HepG2 (cell line): ENCODE data around the gene TIMM13. TPM values are rescaled to one million over a fixed set of nuclear protein-coding genes. Genes with fewer than 3 reads are reported as not detected.

Experiments
- AGO1 ChIP-seq: fragments of 200-400 bp; formaldehyde crosslinking; IDR thresholded peaks from 2 replicates; pipeline ENCODE4 v1.6.1; 2017; ENCODE audit warnings: mild to moderate bottlenecking, low read depth, low read length, moderate library complexity; ENCODE audit not compliant: poor library complexity, severe bottlenecking
- AKAP8 ChIP-seq: sonication (generic); formaldehyde crosslinking; IDR thresholded peaks from 2 replicates; pipeline ENCODE4 v1.5.1; 2020; ENCODE audit warnings: mild to moderate bottlenecking, missing genetic modification reagents
- CAMTA2 ChIP-seq: sonication (generic); formaldehyde crosslinking; IDR thresholded peaks from 2 replicates; pipeline ENCODE4 v1.4.0; 2020; ENCODE audit warnings: mild to moderate bottlenecking, missing genetic modification reagents, borderline replicate concordance
- PAF1 ChIP-seq: IDR thresholded peaks from 2 replicates; pipeline ENCODE4 v1.6.1; 2016; ENCODE audit warnings: missing genetic modification reagents, missing compliant biosample characterization
- POLR2G ChIP-seq: fragments of 200-400 bp; formaldehyde crosslinking; IDR thresholded peaks from 2 replicates; pipeline ENCODE4 v1.6.1; 2018; ENCODE audit warnings: mild to moderate bottlenecking, low read depth, low read length, moderate library complexity
- ZNF263 ChIP-seq: sonication (generic); formaldehyde crosslinking; IDR thresholded peaks from 2 replicates; pipeline ENCODE4 v1.4.0; 2020; ENCODE audit warnings: missing genetic modification reagents
- polyA plus RNA-seq, 8 experiments: library from polyadenylated mRNA; depleted of rRNA in 3 of 8; stranded (reverse) in 7 of 8; unstranded in 1 of 8; fragments of >200 nt; fragmentation: Illumina TruSeq in 4 of 8; extraction: Trizol in 4 of 8; gene quantifications; 2 replicates each; pipeline versions ENCODE4 v1.2.1 to v1.2.3, GENCODE V29; 2011 to 2016; ENCODE audit warnings: low read depth in 4 of 8, missing spikeins in 1 of 8, mixed read lengths in 1 of 8; ENCODE audit not compliant: insufficient read depth in 1 of 8
- total RNA-seq, 5 experiments: library from RNA; depleted of rRNA; stranded (reverse); fragments of >200 nt; fragmentation: Illumina TruSeq; extraction: Trizol; gene quantifications; 2 replicates each; pipeline ENCODE4 v1.2.3, GENCODE V29; 2016; ENCODE audit warnings: low read depth in 1 of 5
- TF ChIP-seq, protein P1 (sequence below): sonication (generic); formaldehyde crosslinking; IDR thresholded peaks from 2 replicates; pipeline ENCODE4 v1.5.1; 2020; ENCODE audit warnings: mild to moderate bottlenecking, missing genetic modification reagents, moderate library complexity
- TF ChIP-seq, protein P2 (sequence below): sonication (generic); formaldehyde crosslinking; IDR thresholded peaks from 2 replicates; pipeline ENCODE4 v1.4.0; 2020; ENCODE audit warnings: mild to moderate bottlenecking, low read depth, missing genetic modification reagents
- TF ChIP-seq, protein P3 (sequence below): sonication (generic); formaldehyde crosslinking; IDR thresholded peaks from 2 replicates; pipeline ENCODE4 v1.5.0; 2020; ENCODE audit warnings: mild to moderate bottlenecking, missing genetic modification reagents
- TF ChIP-seq, protein P4 (sequence below): sonication (generic); formaldehyde crosslinking; IDR thresholded peaks from 2 replicates; pipeline ENCODE4 v1.8.0; 2022; ENCODE audit warnings: missing genetic modification reagents, mild to moderate bottlenecking, moderate library complexity, borderline replicate concordance

Gene TIMM13
- total and polyA plus RNA-seq, 2 of the 13 experiments (the other 11 are each of a cell fraction or from before 2014, with no cell fraction given): 48.4 to 108 TPM

DNA sequence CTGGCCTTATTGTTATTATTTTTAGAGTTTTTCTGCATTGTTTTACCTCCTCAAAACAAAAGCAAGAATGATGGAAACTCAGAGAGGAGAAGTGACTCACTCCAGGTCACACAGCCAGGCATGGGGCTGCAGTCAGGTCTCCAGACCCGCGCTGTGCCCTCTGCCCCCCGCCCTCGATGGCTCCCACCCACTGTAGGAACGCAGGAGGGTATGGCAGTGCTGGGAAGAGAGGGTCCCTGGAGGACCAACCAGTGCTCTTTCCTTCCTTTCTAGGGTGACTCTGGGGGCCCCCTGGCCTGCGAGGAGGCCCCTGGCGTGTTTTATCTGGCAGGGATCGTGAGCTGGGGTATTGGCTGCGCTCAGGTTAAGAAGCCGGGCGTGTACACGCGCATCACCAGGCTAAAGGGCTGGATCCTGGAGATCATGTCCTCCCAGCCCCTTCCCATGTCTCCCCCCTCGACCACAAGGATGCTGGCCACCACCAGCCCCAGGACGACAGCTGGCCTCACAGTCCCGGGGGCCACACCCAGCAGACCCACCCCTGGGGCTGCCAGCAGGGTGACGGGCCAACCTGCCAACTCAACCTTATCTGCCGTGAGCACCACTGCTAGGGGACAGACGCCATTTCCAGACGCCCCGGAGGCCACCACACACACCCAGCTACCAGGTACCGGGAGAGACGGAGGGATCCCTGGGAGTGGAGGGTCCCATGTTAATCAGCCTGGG, 5.6 kb downstream of the TIMM13 start (continued):
- TF ChIP-seq, protein P1, sequence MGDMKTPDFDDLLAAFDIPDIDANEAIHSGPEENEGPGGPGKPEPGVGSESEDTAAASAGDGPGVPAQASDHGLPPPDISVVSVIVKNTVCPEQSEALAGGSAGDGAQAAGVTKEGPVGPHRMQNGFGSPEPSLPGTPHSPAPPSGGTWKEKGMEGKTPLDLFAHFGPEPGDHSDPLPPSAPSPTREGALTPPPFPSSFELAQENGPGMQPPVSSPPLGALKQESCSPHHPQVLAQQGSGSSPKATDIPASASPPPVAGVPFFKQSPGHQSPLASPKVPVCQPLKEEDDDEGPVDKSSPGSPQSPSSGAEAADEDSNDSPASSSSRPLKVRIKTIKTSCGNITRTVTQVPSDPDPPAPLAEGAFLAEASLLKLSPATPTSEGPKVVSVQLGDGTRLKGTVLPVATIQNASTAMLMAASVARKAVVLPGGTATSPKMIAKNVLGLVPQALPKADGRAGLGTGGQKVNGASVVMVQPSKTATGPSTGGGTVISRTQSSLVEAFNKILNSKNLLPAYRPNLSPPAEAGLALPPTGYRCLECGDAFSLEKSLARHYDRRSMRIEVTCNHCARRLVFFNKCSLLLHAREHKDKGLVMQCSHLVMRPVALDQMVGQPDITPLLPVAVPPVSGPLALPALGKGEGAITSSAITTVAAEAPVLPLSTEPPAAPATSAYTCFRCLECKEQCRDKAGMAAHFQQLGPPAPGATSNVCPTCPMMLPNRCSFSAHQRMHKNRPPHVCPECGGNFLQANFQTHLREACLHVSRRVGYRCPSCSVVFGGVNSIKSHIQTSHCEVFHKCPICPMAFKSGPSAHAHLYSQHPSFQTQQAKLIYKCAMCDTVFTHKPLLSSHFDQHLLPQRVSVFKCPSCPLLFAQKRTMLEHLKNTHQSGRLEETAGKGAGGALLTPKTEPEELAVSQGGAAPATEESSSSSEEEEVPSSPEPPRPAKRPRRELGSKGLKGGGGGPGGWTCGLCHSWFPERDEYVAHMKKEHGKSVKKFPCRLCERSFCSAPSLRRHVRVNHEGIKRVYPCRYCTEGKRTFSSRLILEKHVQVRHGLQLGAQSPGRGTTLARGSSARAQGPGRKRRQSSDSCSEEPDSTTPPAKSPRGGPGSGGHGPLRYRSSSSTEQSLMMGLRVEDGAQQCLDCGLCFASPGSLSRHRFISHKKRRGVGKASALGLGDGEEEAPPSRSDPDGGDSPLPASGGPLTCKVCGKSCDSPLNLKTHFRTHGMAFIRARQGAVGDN (CRISPR knock-in tag): 0 out of 2 replicates have a peak, but pooled peaks have one; percentile 14
- TF ChIP-seq PAF1 (CRISPR knock-in tag) (0 out of 2 replicates have a peak, but pooled peaks have one; percentile 42), POLR2G (0 out of 2 replicates have a peak, but pooled peaks have one; percentile 17), AKAP8 (CRISPR knock-in tag) (peak; percentile 92; the same call in 1 of the 2 replicates), ZNF263 (CRISPR knock-in tag) (no peak), AGO1 (peak; percentile 62), CAMTA2 (CRISPR knock-in tag) (no peak)
- TF ChIP-seq, protein P2, sequence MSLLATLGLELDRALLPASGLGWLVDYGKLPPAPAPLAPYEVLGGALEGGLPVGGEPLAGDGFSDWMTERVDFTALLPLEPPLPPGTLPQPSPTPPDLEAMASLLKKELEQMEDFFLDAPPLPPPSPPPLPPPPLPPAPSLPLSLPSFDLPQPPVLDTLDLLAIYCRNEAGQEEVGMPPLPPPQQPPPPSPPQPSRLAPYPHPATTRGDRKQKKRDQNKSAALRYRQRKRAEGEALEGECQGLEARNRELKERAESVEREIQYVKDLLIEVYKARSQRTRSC (CRISPR knock-in tag): no peak
- TF ChIP-seq, protein P3, sequence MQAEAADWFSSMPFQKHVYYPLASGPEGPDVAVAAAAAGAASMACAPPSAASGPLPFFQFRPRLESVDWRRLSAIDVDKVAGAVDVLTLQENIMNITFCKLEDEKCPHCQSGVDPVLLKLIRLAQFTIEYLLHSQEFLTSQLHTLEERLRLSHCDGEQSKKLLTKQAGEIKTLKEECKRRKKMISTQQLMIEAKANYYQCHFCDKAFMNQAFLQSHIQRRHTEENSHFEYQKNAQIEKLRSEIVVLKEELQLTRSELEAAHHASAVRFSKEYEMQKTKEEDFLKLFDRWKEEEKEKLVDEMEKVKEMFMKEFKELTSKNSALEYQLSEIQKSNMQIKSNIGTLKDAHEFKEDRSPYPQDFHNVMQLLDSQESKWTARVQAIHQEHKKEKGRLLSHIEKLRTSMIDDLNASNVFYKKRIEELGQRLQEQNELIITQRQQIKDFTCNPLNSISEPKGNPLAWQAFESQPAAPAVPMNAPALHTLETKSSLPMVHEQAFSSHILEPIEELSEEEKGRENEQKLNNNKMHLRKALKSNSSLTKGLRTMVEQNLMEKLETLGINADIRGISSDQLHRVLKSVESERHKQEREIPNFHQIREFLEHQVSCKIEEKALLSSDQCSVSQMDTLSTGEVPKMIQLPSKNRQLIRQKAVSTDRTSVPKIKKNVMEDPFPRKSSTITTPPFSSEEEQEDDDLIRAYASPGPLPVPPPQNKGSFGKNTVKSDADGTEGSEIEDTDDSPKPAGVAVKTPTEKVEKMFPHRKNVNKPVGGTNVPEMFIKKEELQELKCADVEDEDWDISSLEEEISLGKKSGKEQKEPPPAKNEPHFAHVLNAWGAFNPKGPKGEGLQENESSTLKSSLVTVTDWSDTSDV (CRISPR knock-in tag): no peak
- TF ChIP-seq, protein P4, sequence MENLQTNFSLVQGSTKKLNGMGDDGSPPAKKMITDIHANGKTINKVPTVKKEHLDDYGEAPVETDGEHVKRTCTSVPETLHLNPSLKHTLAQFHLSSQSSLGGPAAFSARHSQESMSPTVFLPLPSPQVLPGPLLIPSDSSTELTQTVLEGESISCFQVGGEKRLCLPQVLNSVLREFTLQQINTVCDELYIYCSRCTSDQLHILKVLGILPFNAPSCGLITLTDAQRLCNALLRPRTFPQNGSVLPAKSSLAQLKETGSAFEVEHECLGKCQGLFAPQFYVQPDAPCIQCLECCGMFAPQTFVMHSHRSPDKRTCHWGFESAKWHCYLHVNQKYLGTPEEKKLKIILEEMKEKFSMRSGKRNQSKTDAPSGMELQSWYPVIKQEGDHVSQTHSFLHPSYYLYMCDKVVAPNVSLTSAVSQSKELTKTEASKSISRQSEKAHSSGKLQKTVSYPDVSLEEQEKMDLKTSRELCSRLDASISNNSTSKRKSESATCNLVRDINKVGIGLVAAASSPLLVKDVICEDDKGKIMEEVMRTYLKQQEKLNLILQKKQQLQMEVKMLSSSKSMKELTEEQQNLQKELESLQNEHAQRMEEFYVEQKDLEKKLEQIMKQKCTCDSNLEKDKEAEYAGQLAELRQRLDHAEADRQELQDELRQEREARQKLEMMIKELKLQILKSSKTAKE (CRISPR knock-in tag): no peak
